Measurements from ENCODE around the gene STUM.
"Not testable (repeated sequence)": the region's sequence is repeated elsewhere in the genome, so short reads cannot be mapped to it uniquely, and the experiment has no call there.

The STUM gene

DNA sequence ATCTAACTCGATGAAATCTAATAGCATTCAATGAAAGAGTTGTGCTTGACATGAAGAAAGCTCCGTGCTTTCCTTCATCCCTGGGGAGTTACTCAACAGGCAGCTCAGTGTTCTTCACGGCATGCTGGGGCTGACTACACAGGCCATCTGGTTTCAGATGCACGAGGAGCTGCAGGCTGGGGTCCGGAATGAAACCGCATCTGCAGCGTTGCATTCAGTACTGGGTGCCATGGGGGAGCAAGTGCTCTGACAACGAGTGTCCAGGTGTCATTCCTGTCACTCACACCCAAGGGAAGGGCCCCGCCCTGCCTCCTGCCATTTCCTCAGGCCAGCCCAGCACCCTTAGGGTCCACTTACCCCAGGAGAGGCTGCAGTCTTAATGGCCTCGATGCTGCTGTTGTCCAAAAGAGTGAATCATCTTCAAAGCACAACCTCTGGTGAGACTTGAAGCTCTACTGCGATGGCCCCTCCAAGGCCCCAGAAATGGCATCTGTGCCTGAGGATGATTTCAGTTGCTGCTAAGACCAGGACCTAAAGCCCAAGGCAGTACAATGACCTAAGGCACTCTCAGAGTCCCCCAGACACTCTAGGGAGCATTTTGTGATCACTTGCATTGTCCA lies 61.4 kb downstream of the STUM start:
- Histone ChIP-seq H2BK120ac (ENCODE audit: insufficient read depth, low read length, poor library complexity) (no peak overlapping the region), H3K79me2 (ENCODE audit: control insufficient read depth, insufficient read depth, low read length, poor library complexity) (no peaks in the 10 kb centered on the region), H3K23ac (ENCODE audit: low read length) (no peak overlapping the region), H3K79me1 (ENCODE audit: low read length) (no peaks in the 10 kb centered on the region), H3K4ac (ENCODE audit: low read depth, low read length) (no peak overlapping the region), H2BK5ac (ENCODE audit: low read depth, low read length, poor library complexity) (no peak overlapping the region), H3K4me2 (ENCODE audit: low read length) (no peak overlapping the region), H3K14ac (ENCODE audit: low read length) (no peak overlapping the region), H3K9ac (ENCODE audit: low read length) (no peak overlapping the region), H4K12ac (ENCODE audit: low read depth, low read length) (no peak overlapping the region), H3K4me3 (ENCODE audit: low read depth, low read length) (no peak overlapping the region), H4K91ac (ENCODE audit: low read depth, low read length) (no peak overlapping the region), H3K9me3 (ENCODE audit: insufficient read depth, low read depth, low read length) (peaks cover 2% of the 10 kb centered on the region), H3K18ac (ENCODE audit: low read length) (no peak overlapping the region), H4K8ac (ENCODE audit: low read depth, low read length) (no peak overlapping the region), H2AFZ (ENCODE audit: insufficient read depth, low read length, poor library complexity) (no peak overlapping the region), H3K27me3 (ENCODE audit: insufficient read depth, low read length) (no peaks in the 10 kb centered on the region), H3K36me3 (ENCODE audit: control insufficient read depth in 1 of 2, insufficient read depth in 2 of 2, low read length in 2 of 2) (no peaks in the 10 kb centered on the region), H3K27ac (ENCODE audit: low read depth, low read length) (no peak overlapping the region), H3K4me1 (ENCODE audit: control insufficient read depth in 1 of 2, insufficient read depth in 2 of 2, low read length in 2 of 2) (peaks cover 6 to 8% of the 10 kb centered on the region in 2 experiments), H2BK12ac (ENCODE audit: low read length) (no peak overlapping the region), H2AK5ac (ENCODE audit: low read length) (no peak overlapping the region)
- no CpG with 5 or more reads among the region's 11 CpGs for WGBS (ENCODE audit: extremely low coverage, insufficient coverage, insufficient read length)
- no peak for DNase-seq

DNA sequence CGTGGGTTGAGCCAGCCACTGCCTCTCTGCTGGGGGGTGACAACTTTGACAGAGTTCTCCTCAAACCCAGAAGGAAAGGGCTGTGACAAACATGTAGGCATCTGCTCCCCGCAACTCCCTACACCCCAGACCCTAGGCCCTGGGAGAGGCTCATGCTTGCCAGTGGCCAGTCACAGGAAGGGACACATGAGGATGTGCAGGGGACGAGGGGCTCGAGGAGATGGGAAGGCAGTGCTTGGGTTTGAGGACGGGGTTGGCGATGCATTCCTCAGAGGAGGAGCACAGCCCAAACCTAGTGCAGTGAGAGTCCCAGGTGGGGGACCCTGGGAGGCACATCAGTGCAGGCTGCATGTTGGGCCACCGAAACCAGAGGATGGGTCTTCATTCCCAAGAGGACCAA lies 62.1 kb downstream of the STUM start:
- Histone ChIP-seq H2BK120ac (ENCODE audit: insufficient read depth, low read length, poor library complexity) (no peak overlapping the region), H4K12ac (ENCODE audit: low read depth, low read length) (no peak overlapping the region), H3K79me2 (ENCODE audit: control insufficient read depth, insufficient read depth, low read length, poor library complexity) (no peaks in the 10 kb centered on the region), H3K4me3 (ENCODE audit: low read depth, low read length) (no peak overlapping the region), H3K9me3 (ENCODE audit: insufficient read depth, low read depth, low read length) (peaks cover 2% of the 10 kb centered on the region), H3K4me1 (ENCODE audit: control insufficient read depth in 1 of 2, insufficient read depth in 2 of 2, low read length in 2 of 2) (peaks cover 2 to 5% of the 10 kb centered on the region in 2 experiments), H3K9ac (ENCODE audit: low read length) (no peak overlapping the region), H3K14ac (ENCODE audit: low read length) (no peak overlapping the region), H2AFZ (ENCODE audit: insufficient read depth, low read length, poor library complexity) (no peak overlapping the region), H3K23ac (ENCODE audit: low read length) (no peak overlapping the region), H3K27ac (ENCODE audit: low read depth, low read length) (no peak overlapping the region), H2BK5ac (ENCODE audit: low read depth, low read length, poor library complexity) (no peak overlapping the region), H3K36me3 (ENCODE audit: control insufficient read depth in 1 of 2, insufficient read depth in 2 of 2, low read length in 2 of 2) (no peaks in the 10 kb centered on the region), H2BK12ac (ENCODE audit: low read length) (no peak overlapping the region), H3K18ac (ENCODE audit: low read length) (no peak overlapping the region), H2AK5ac (ENCODE audit: low read length) (no peak overlapping the region), H4K91ac (ENCODE audit: low read depth, low read length) (no peak overlapping the region), H3K27me3 (ENCODE audit: insufficient read depth, low read length) (no peaks in the 10 kb centered on the region), H3K79me1 (ENCODE audit: low read length) (no peaks in the 10 kb centered on the region), H4K8ac (ENCODE audit: low read depth, low read length) (no peak overlapping the region), H3K4me2 (ENCODE audit: low read length) (no peak overlapping the region), H3K4ac (ENCODE audit: low read depth, low read length) (no peak overlapping the region)
- no peak for DNase-seq
- WGBS (ENCODE audit: extremely low coverage, insufficient coverage, insufficient read length): no CpG with 5 or more reads among the region's 7 CpGs

DNA sequence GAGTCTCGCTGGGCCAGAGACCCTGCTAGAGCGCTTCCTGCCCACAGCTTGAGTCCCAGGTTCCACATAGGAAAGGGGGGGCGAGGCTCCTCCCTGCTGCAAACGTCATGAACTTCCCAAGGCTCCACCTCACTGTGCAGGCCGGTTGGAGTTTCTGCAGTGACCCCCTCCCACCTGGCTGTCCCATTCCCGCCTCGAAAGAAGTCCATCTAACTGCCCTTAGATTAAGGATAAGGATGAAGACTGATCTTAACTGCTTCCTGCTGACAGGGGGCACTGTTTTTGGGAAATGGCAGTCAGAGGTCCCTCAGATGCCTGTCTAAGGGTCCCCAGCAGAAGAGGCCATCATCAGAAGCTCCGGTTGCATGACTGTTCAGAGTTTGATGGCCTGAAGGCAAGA lies 62.7 kb downstream of the STUM start:
- no peak overlapping the region for H4K91ac ChIP-seq (ENCODE audit: low read depth, low read length)
- no peak overlapping the region for H3K9ac ChIP-seq (ENCODE audit: low read length)
- H3K36me3 ChIP-seq (ENCODE audit: control insufficient read depth in 1 of 2, insufficient read depth in 2 of 2, low read length in 2 of 2): no peaks in the 10 kb centered on the region
- no peak overlapping the region for H3K4ac ChIP-seq (ENCODE audit: low read depth, low read length)
- H3K79me1 ChIP-seq (ENCODE audit: low read length): no peaks in the 10 kb centered on the region
- no peak overlapping the region for H3K4me2 ChIP-seq (ENCODE audit: low read length)
- no peaks in the 10 kb centered on the region for H3K27me3 ChIP-seq (ENCODE audit: insufficient read depth, low read length)
- H3K14ac ChIP-seq (ENCODE audit: low read length): no peak overlapping the region
- no peak overlapping the region for H3K27ac ChIP-seq (ENCODE audit: low read depth, low read length)
- WGBS (ENCODE audit: extremely low coverage, insufficient coverage, insufficient read length): no CpG with 5 or more reads among the region's 8 CpGs
- no peak overlapping the region for H2AFZ ChIP-seq (ENCODE audit: insufficient read depth, low read length, poor library complexity)
- no peak overlapping the region for H2BK12ac ChIP-seq (ENCODE audit: low read length)
- no peak overlapping the region for H2BK5ac ChIP-seq (ENCODE audit: low read depth, low read length, poor library complexity)
- no peak overlapping the region for H2AK5ac ChIP-seq (ENCODE audit: low read length)
- DNase-seq: no peak
- no peak overlapping the region for H4K8ac ChIP-seq (ENCODE audit: low read depth, low read length)
- no peak overlapping the region for H2BK120ac ChIP-seq (ENCODE audit: insufficient read depth, low read length, poor library complexity)
- H3K4me3 ChIP-seq (ENCODE audit: low read depth, low read length): no peak overlapping the region
- H3K4me1 ChIP-seq (ENCODE audit: control insufficient read depth in 1 of 2, insufficient read depth in 2 of 2, low read length in 2 of 2): peaks cover 2 to 5% of the 10 kb centered on the region in 2 experiments
- no peak overlapping the region for H3K18ac ChIP-seq (ENCODE audit: low read length)
- H3K23ac ChIP-seq (ENCODE audit: low read length): no peak overlapping the region
- no peaks in the 10 kb centered on the region for H3K79me2 ChIP-seq (ENCODE audit: control insufficient read depth, insufficient read depth, low read length, poor library complexity)
- H4K12ac ChIP-seq (ENCODE audit: low read depth, low read length): no peak overlapping the region
- peaks cover 2% of the 10 kb centered on the region for H3K9me3 ChIP-seq (ENCODE audit: insufficient read depth, low read depth, low read length)

DNA sequence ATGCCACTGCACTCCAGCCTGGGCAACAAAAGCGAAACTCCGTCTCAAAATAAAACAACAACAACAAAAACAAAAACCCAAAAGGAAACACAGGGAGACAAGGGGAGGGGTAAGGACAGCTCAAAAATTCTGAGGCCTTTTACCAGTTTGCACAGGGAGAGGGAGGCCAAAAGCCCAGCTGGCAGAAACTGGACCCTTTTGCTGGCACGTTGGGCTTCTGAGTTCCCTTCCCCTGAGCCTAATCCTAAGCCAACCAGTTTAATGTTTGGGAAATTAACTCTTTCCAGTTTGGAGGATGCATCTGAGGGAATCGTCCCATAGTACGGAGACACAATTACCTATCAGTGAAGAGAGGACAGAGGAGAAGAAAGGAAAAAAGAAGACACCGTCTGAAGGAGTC lies 63.4 kb downstream of the STUM start:
- not testable (repeated sequence) for H3K9me3 ChIP-seq (ENCODE audit: insufficient read depth, low read depth, low read length); H3K4me1 ChIP-seq (ENCODE audit: control insufficient read depth in 1 of 2, insufficient read depth in 2 of 2, low read length in 2 of 2); H3K14ac ChIP-seq (ENCODE audit: low read length); H4K8ac ChIP-seq (ENCODE audit: low read depth, low read length); H2BK12ac ChIP-seq (ENCODE audit: low read length); H2AK5ac ChIP-seq (ENCODE audit: low read length); H4K91ac ChIP-seq (ENCODE audit: low read depth, low read length); H3K23ac ChIP-seq (ENCODE audit: low read length); H4K12ac ChIP-seq (ENCODE audit: low read depth, low read length); H3K79me2 ChIP-seq (ENCODE audit: control insufficient read depth, insufficient read depth, low read length, poor library complexity); H2BK5ac ChIP-seq (ENCODE audit: low read depth, low read length, poor library complexity); H3K4ac ChIP-seq (ENCODE audit: low read depth, low read length); H2AFZ ChIP-seq (ENCODE audit: insufficient read depth, low read length, poor library complexity); H2BK120ac ChIP-seq (ENCODE audit: insufficient read depth, low read length, poor library complexity); H3K27me3 ChIP-seq (ENCODE audit: insufficient read depth, low read length); H3K27ac ChIP-seq (ENCODE audit: low read depth, low read length); H3K4me2 ChIP-seq (ENCODE audit: low read length); H3K4me3 ChIP-seq (ENCODE audit: low read depth, low read length); DNase-seq; H3K36me3 ChIP-seq (ENCODE audit: control insufficient read depth in 1 of 2, insufficient read depth in 2 of 2, low read length in 2 of 2); H3K79me1 ChIP-seq (ENCODE audit: low read length); H3K9ac ChIP-seq (ENCODE audit: low read length); H3K18ac ChIP-seq (ENCODE audit: low read length)
- no CpG with 5 or more reads among the region's 6 CpGs for WGBS (ENCODE audit: extremely low coverage, insufficient coverage, insufficient read length)
